ENCODE results near the gene TWIST1.

- no peak for TF ChIP-seq EP300 (IDR thresholded peaks at IDR 0.05)
- TF ChIP-seq CTCF (IDR thresholded peaks at IDR 0.05), result no peak
- TF ChIP-seq POLR2A (IDR thresholded peaks at IDR 0.05), result peak in 1 of 2 donors; percentile 12
These were observed 603 bp upstream of the TWIST1 start for GRCh38 chr7:19117870-19118608.
